Naive thymus-derived CD4-positive, alpha-beta T cell (primary cell): ENCODE data around the gene ELK4. TPM values are rescaled to one million over a fixed set of nuclear protein-coding genes. Genes with fewer than 3 reads are reported as not detected.

Experiments used
- ATAC-seq: fragments of 150-1000 bp; cut with Tn5 transposase; 2 replicates; pipeline ENCODE4 v1.10.0; 2021; ENCODE audit warnings: mild to moderate bottlenecking, moderate library complexity
- CTCF ChIA-PET: fragments of 350-600 bp; sonication (Branson Sonifier 250); formaldehyde crosslinking; loops from one replicate; lab custom pipeline; 2021; ENCODE audit warnings: antibody characterized with exemption; lab: Charles Lee
- POLR2A ChIA-PET: fragments of 350-600 bp; sonication (Branson Sonifier 250); formaldehyde crosslinking; loops from one replicate; lab custom pipeline; 2021; ENCODE audit warnings: antibody characterized with exemption, inconsistent platforms; lab: Charles Lee
- DNase-seq, 9 donors: peaks; one replicate each; pipeline versions ENCODE4 v3.0.0 to v3.0.0-alpha.2; 2020 to 2022; ENCODE audit warnings: mixed read lengths in 1 of 9
- H3K27ac ChIP-seq: one replicate; pipeline ENCODE4 v1.7.0; 2013; ENCODE audit warnings: mild to moderate bottlenecking, low read depth, low read length, moderate library complexity
- H3K27me3 ChIP-seq, 2 donors: one replicate each; pipeline ENCODE4 v1.7.0; 2013; ENCODE audit warnings: low read length in 2 of 2, mild to moderate bottlenecking in 2 of 2, moderate library complexity in 2 of 2; ENCODE audit not compliant: control insufficient read depth in 2 of 2, insufficient read depth in 2 of 2
- H3K36me3 ChIP-seq, 3 experiments: 1 replicate in 2 of 3; 2 replicates in 1 of 3; pipeline ENCODE4 v1.7.0; 2013; ENCODE audit warnings: low read length in 3 of 3, mild to moderate bottlenecking in 3 of 3, moderate library complexity in 1 of 3; ENCODE audit not compliant: insufficient read depth in 3 of 3, control insufficient read depth in 2 of 3
- H3K4me1 ChIP-seq, 2 donors: one replicate each; pipeline ENCODE4 v1.7.0; 2013; ENCODE audit warnings: low read length in 2 of 2, mild to moderate bottlenecking in 2 of 2, moderate library complexity in 1 of 2; ENCODE audit not compliant: control insufficient read depth in 2 of 2, insufficient read depth in 2 of 2
- H3K4me3 ChIP-seq: 2 replicates; pipeline ENCODE4 v1.7.0; 2013; ENCODE audit warnings: mild to moderate bottlenecking, low read length
- H3K9me3 ChIP-seq, 3 experiments: 1 replicate in 2 of 3; 2 replicates in 1 of 3; pipeline ENCODE4 v1.7.0; 2013; ENCODE audit warnings: low read length in 3 of 3; ENCODE audit not compliant: control insufficient read depth in 2 of 3
- H3K27ac Mint-ChIP-seq, 9 donors: one replicate each; pipeline ENCODE4 v1.8.0; 2020 to 2022; ENCODE audit warnings: mixed read lengths in 9 of 9, mild to moderate bottlenecking in 8 of 9, moderate library complexity in 5 of 9, inconsistent platforms in 2 of 9
- H3K27me3 Mint-ChIP-seq, 5 donors: one replicate each; pipeline ENCODE4 v1.8.0; 2021 to 2022; ENCODE audit warnings: mixed read lengths in 5 of 5, mild to moderate bottlenecking in 1 of 5
- H3K36me3 Mint-ChIP-seq, 5 donors: one replicate each; pipeline ENCODE4 v1.8.0; 2020 to 2022; ENCODE audit warnings: mixed read lengths in 5 of 5, mild to moderate bottlenecking in 3 of 5, inconsistent platforms in 1 of 5
- H3K4me1 Mint-ChIP-seq, 7 donors: one replicate each; pipeline ENCODE4 v1.8.0; 2020 to 2022; ENCODE audit warnings: mixed read lengths in 7 of 7, mild to moderate bottlenecking in 3 of 7, inconsistent platforms in 1 of 7
- H3K4me3 Mint-ChIP-seq, 10 donors: one replicate each; pipeline ENCODE4 v1.8.0; 2020 to 2022; ENCODE audit warnings: mild to moderate bottlenecking in 10 of 10, mixed read lengths in 10 of 10, moderate library complexity in 6 of 10, inconsistent platforms in 2 of 10
- H3K9me3 Mint-ChIP-seq, 11 donors: one replicate each; pipeline ENCODE4 v1.8.0; 2020 to 2022; ENCODE audit warnings: mixed read lengths in 11 of 11, mild to moderate bottlenecking in 4 of 11, inconsistent platforms in 1 of 11, moderate library complexity in 1 of 11
- intact Hi-C, 2 donors: fragments of 100-400 bp; cut with micrococcal nuclease; formaldehyde crosslinking; loops; one replicate each; pipeline ENCODE4 v1.15.1; 2023
- polyA plus RNA-seq, 2 donors: library from polyadenylated mRNA; unstranded; fragments of 300-500 nt; fragmentation: Illumina TruSeq; gene quantifications; one replicate each; pipeline ENCODE4 v1.2.3, GENCODE V29; 2021
- total RNA-seq, 6 experiments: library from RNA in 5 of 6; stranded (reverse) in 5 of 6; gene quantifications; 1 replicate in 5 of 6; 2 replicates in 1 of 6; pipeline ENCODE4 v1.2.3 and lab custom pipeline; 2021 to 2026

Gene ELK4
- total and polyA plus RNA-seq, 7 experiments from 2014 or later, result 4.0 to 250 (median 123) TPM

- DNase-seq, result no peak
- Histone ChIP-seq H3K36me3 (no peaks in the 10 kb centered on the region), H3K4me3 (no peak overlapping the region), H3K27me3 (no peaks in the 10 kb centered on the region), H3K27ac (no peak overlapping the region), H3K4me1 (no peaks in the 10 kb centered on the region), H3K9me3 (no peaks in the 10 kb centered on the region)
- H3K4me3 Mint-ChIP-seq, result no peak overlapping the region
- CTCF ChIA-PET, result no interaction called here
- H3K27me3 Mint-ChIP-seq, result peaks cover 0 to 14% (median 8%) of the 10 kb centered on the region in 5 donors
- no peaks in the 10 kb centered on the region for H3K9me3 Mint-ChIP-seq
- no peaks in the 10 kb centered on the region for H3K36me3 Mint-ChIP-seq
- POLR2A ChIA-PET, result no interaction called here
- no peak for ATAC-seq
- no peak overlapping the region for H3K27ac Mint-ChIP-seq
- intact Hi-C loops, result no loop called here
- peaks cover 0 to 2% (median 0%) of the 10 kb centered on the region in 7 donors for H3K4me1 Mint-ChIP-seq
These were observed 32.7 kb upstream of the ELK4 start for GRCh38 chr1:205664399-205665017.

GRCh38 chr1:205663286-205663936, 31.6 kb upstream of the ELK4 start:
- Mint-ChIP-seq H3K4me1 (peaks cover 0 to 7% (median 0%) of the 10 kb centered on the region in 7 donors), H3K9me3 (no peaks in the 10 kb centered on the region), H3K27me3 (peaks cover 0 to 7% (median 6%) of the 10 kb centered on the region in 5 donors), H3K36me3 (no peaks in the 10 kb centered on the region), H3K4me3 (no peak overlapping the region), H3K27ac (no peak overlapping the region)
- intact Hi-C loops, result no loop called here
- Histone ChIP-seq H3K4me1 (no peaks in the 10 kb centered on the region), H3K27me3 (no peaks in the 10 kb centered on the region), H3K9me3 (no peaks in the 10 kb centered on the region), H3K27ac (no peak overlapping the region), H3K4me3 (no peak overlapping the region), H3K36me3 (no peaks in the 10 kb centered on the region)
- POLR2A ChIA-PET, result no interaction called here
- DNase-seq (no peak), ATAC-seq (peak; percentile 39)
- CTCF ChIA-PET, result interaction anchor here (0.6 to 10.0 kb wide), 2 partner anchors 70 to 1804 kb away, joined by 4 to 315 read pairs; no protein-coding TSS in a partner anchor

DNA sequence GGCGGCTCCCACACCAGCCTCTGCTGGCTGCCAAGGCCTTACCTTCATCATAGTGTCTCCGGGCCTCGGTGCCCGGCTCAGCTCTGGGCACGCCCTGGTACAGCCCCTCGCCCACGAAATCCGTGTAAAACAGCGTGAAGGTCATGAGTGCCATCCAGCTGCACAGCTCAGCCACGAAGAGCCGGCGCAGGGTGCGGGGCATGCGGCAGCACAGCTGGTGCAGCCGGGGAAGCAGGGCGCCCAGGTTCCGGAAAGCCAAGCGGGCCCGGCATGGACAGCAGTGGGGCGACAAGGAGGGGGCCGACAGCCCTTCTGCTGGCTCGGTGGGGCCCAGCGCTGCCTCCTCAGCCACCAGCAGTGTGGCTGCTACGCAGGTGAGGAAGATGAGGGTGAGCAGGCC, 31.0 kb upstream of the ELK4 start:
- DNase-seq (no peak), ATAC-seq (no peak)
- ChIA-PET POLR2A (interaction anchor here (1.2 kb wide), 1 partner anchor 71 kb away, joined by 5 read pairs; no protein-coding TSS in a partner anchor), CTCF (interaction anchor here (0.7 to 10.0 kb wide), 3 partner anchors 15 to 140 kb away, joined by 3 to 315 read pairs (median 3); no protein-coding TSS in a partner anchor)
- H3K9me3 Mint-ChIP-seq, result no peaks in the 10 kb centered on the region
- no peak overlapping the region for H3K4me3 Mint-ChIP-seq
- peaks cover 0 to 2% (median 0%) of the 10 kb centered on the region in 5 donors for H3K27me3 Mint-ChIP-seq
- H3K4me1 ChIP-seq, result no peaks in the 10 kb centered on the region
- H3K9me3 ChIP-seq, result no peaks in the 10 kb centered on the region
- no peaks in the 10 kb centered on the region for H3K36me3 Mint-ChIP-seq
- H3K27me3 ChIP-seq, result no peaks in the 10 kb centered on the region
- no peak overlapping the region for H3K27ac Mint-ChIP-seq
- no peak overlapping the region for H3K4me3 ChIP-seq
- peaks cover 0 to 7% (median 0%) of the 10 kb centered on the region in 7 donors for H3K4me1 Mint-ChIP-seq
- H3K36me3 ChIP-seq, result no peaks in the 10 kb centered on the region
- no peak overlapping the region for H3K27ac ChIP-seq
- intact Hi-C loops, result no loop called here

DNA sequence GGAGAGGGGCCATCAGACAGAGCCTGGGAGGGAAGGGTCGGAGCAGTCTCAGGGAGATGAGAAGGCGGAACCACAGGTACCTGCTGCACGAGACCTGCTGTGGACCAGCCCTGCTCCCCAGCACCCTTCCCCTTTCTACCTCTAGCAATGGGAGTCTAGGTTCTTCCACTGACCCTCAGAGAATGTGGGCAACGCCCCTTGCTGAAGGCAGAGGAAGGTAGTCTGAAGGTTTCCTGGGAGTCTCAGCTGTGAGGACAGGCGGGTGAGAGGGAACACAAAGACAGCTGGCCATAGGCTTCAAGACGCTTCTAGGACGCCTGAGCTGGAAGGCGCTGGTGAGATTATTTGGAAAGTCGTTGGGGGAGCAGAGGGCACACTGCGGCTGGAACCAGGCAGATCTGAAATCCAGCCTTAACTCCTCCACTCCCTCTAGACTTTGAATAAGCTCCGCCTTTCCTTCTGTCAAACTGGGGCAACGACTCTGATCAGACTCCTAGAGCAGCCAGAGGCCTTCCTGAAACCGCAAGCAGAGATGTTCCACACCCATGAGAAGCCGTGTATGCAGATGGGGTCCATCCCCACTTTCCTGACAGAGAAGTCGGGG, 30.4 kb upstream of the ELK4 start:
- intact Hi-C loops, result no loop called here
- POLR2A ChIA-PET, result interaction anchor here (1.2 kb wide), 1 partner anchor 70 kb away, joined by 5 read pairs; no protein-coding TSS in a partner anchor
- H3K4me3 Mint-ChIP-seq, result no peak overlapping the region
- peaks cover 0 to 11% (median 0%) of the 10 kb centered on the region in 7 donors for H3K4me1 Mint-ChIP-seq
- H3K9me3 Mint-ChIP-seq, result no peaks in the 10 kb centered on the region
- ATAC-seq (no peak), DNase-seq (no peak)
- CTCF ChIA-PET, result interaction anchor here (0.7 to 10.0 kb wide), 6 partner anchors 16 to 314 kb away, joined by 3 to 315 read pairs (median 4); no protein-coding TSS in a partner anchor
- Histone ChIP-seq H3K4me3 (no peak overlapping the region), H3K27me3 (no peaks in the 10 kb centered on the region), H3K27ac (no peak overlapping the region), H3K9me3 (no peaks in the 10 kb centered on the region), H3K4me1 (no peaks in the 10 kb centered on the region), H3K36me3 (no peaks in the 10 kb centered on the region)
- H3K27ac Mint-ChIP-seq, result no peak overlapping the region
- peaks cover 0 to 5% (median 0%) of the 10 kb centered on the region in 5 donors for H3K27me3 Mint-ChIP-seq
- no peaks in the 10 kb centered on the region for H3K36me3 Mint-ChIP-seq

DNA sequence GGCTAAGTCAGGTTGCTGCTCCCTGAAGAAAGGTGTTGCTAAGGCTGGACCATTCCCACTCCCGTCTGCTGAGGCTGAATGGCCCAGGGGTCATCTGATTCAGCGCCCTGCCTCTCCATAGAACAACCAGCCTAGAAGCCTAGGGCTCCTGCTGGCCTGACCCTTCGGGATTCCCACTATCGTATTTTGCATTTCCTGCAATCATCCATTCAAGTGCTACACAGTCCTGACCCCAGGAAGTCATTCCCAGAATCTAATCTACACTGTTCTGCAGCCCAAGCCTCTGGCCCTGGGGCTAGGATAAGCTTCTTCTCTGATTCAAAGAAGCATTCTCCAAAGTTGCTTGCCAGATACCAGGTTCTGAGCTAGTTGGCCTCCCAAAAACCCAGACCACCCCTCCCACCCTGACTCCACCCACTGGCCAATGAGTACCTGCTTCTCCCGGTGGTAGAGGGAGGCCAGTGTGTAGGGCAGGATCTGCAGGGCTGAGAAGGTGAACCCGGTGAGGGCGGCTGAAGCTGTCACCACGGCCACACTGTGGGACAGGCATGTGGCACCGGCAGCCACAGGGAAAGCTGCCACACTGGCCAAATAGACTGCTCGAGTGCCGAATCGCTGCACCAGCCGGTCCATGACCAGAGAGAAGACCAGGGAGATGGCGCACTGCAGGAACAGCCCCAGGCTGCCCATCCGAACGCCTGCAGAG, 29.8 kb upstream of the ELK4 start:
- ChIA-PET CTCF (interaction anchor here (1.1 to 10.0 kb wide), 7 partner anchors 16 to 318 kb away, joined by 3 to 315 read pairs (median 24); no protein-coding TSS in a partner anchor), POLR2A (interaction anchor here (1.2 kb wide), 1 partner anchor 69 kb away, joined by 5 read pairs; no protein-coding TSS in a partner anchor)
- no peaks in the 10 kb centered on the region for H3K27me3 ChIP-seq
- no peaks in the 10 kb centered on the region for H3K36me3 ChIP-seq
- peaks cover 0 to 11% (median 0%) of the 10 kb centered on the region in 7 donors for H3K4me1 Mint-ChIP-seq
- H3K9me3 ChIP-seq, result no peaks in the 10 kb centered on the region
- ATAC-seq, result no peak
- H3K27me3 Mint-ChIP-seq, result peaks cover 0 to 5% (median 0%) of the 10 kb centered on the region in 5 donors
- H3K4me3 ChIP-seq, result no peak overlapping the region
- H3K36me3 Mint-ChIP-seq, result no peaks in the 10 kb centered on the region
- no peak overlapping the region for H3K27ac ChIP-seq
- no peaks in the 10 kb centered on the region for H3K4me1 ChIP-seq
- no peak overlapping the region for H3K4me3 Mint-ChIP-seq
- H3K27ac Mint-ChIP-seq, result no peak overlapping the region
- no peaks in the 10 kb centered on the region for H3K9me3 Mint-ChIP-seq
- intact Hi-C loops, result no loop called here
- no peak for DNase-seq

GRCh38 chr1:205660361-205660760, 28.6 kb upstream of the ELK4 start:
- POLR2A ChIA-PET, result interaction anchor here (0.7 to 1.0 kb wide), 2 partner anchors 148 to 326 kb away, joined by 3 read pairs; no protein-coding TSS in a partner anchor
- Histone ChIP-seq H3K4me3 (no peak overlapping the region), H3K36me3 (no peaks in the 10 kb centered on the region), H3K27me3 (no peaks in the 10 kb centered on the region), H3K4me1 (no peaks in the 10 kb centered on the region), H3K27ac (no peak overlapping the region), H3K9me3 (no peaks in the 10 kb centered on the region)
- peaks cover 0 to 11% (median 0%) of the 10 kb centered on the region in 7 donors for H3K4me1 Mint-ChIP-seq
- peaks cover 0 to 5% (median 0%) of the 10 kb centered on the region in 5 donors for H3K27me3 Mint-ChIP-seq
- no peaks in the 10 kb centered on the region for H3K36me3 Mint-ChIP-seq
- DNase-seq (no peak), ATAC-seq (no peak)
- no peak overlapping the region for H3K4me3 Mint-ChIP-seq
- CTCF ChIA-PET, result interaction anchor here (1.0 to 10.0 kb wide), 8 partner anchors 12 to 319 kb away, joined by 3 to 315 read pairs (median 34); no protein-coding TSS in a partner anchor
- no peaks in the 10 kb centered on the region for H3K9me3 Mint-ChIP-seq
- no peak overlapping the region for H3K27ac Mint-ChIP-seq
- intact Hi-C loops, result no loop called here
